ENCODE measurements around the gene IGF1R.

- TF ChIP-seq CTCF (IDR thresholded peaks at IDR 0.05) (no peak), POLR2A (IDR thresholded peaks at IDR 0.05) (no peak)
Observed at GRCh38 chr15:98733098-98733497, 84.8 kb downstream of the IGF1R start.
